ENCODE data around the gene TK2.
"Not testable (repeated sequence)": the region's sequence is repeated elsewhere in the genome, so short reads cannot be mapped to it uniquely, and the experiment has no call there.

The TK2 gene

GRCh38 chr16:66549284-66550131 lies at the start of gene TK2:
TK2 (minus strand) TSS chr16:66550122; CDS start chr16:66550061, 61 bp downstream.
- peak; percentile 16 for TF ChIP-seq CTCF (IDR thresholded peaks at IDR 0.05; ENCODE audit: insufficient read depth, low read length, missing control alignments)
- CTCF ChIA-PET: interaction anchor here (1.3 to 1.8 kb wide), 3 partner anchors 27 to 102 kb away, joined by 3 to 4 read pairs (median 3); no protein-coding TSS in a partner anchor
- POLR2A ChIA-PET: interaction anchor here (1.0 kb wide), 1 partner anchor 47 kb away, joined by 3 read pairs; no protein-coding TSS in a partner anchor

GRCh38 chr16:66598111-66598510 lies 48.2 kb upstream of the TK2 start:
- H3K4me3 ChIP-seq (ENCODE audit: low read depth, low read length): no peak overlapping the region
- no peak for TF ChIP-seq CTCF (IDR thresholded peaks at IDR 0.05; ENCODE audit: insufficient read depth, low read length, missing control alignments)
- no peak for DNase-seq (ENCODE audit: low read depth, low spot score)
- ChIA-PET POLR2A (no interaction called here), CTCF (interaction anchor here (1.5 to 2.0 kb wide), 2 partner anchors 10 to 11 kb away, joined by 10 to 12 read pairs; no protein-coding TSS in a partner anchor)

More at GRCh38 chr16:66549284-66550131, at the start of gene TK2:
- DNase-seq (ENCODE audit: low read depth, low spot score): no peak
- peak within 1 kb of the TSS; percentile 67 for H3K4me3 ChIP-seq (ENCODE audit: low read depth, low read length)

- ChIA-PET CTCF (interaction anchor here (1.5 kb wide), 1 partner anchor 11 kb away, joined by 10 read pairs; no protein-coding TSS in a partner anchor), POLR2A (no interaction called here)
Measured at GRCh38 chr16:66596986-66597848, 47.3 kb upstream of the TK2 start.

GRCh38 chr16:66596559-66596958 lies 46.6 kb upstream of the TK2 start:
- H3K4me3 ChIP-seq (ENCODE audit: low read depth, low read length); DNase-seq (ENCODE audit: low read depth, low spot score); POLR2A ChIA-PET: not testable (repeated sequence)
- CTCF ChIA-PET: interaction anchor here (1.5 kb wide), 1 partner anchor 12 kb away, joined by 10 read pairs; no protein-coding TSS in a partner anchor

More at GRCh38 chr16:66596986-66597848, 47.3 kb upstream of the TK2 start:
- no peak for DNase-seq (ENCODE audit: low read depth, low spot score)
- H3K4me3 ChIP-seq (ENCODE audit: low read depth, low read length): no peak overlapping the region
- no peak for TF ChIP-seq CTCF (IDR thresholded peaks at IDR 0.05; ENCODE audit: insufficient read depth, low read length, missing control alignments)

- no peak overlapping the region for H3K4me3 ChIP-seq (ENCODE audit: low read depth, low read length)
- POLR2A ChIA-PET: no interaction called here
- CTCF ChIA-PET: interaction anchor here (0.8 to 2.0 kb wide), 4 partner anchors 9 to 15 kb away, joined by 3 to 11 read pairs (median 5); partner anchors contain the start of gene CMTM3
- DNase-seq (ENCODE audit: low read depth, low spot score): no peak
- TF ChIP-seq CTCF (IDR thresholded peaks at IDR 0.05; ENCODE audit: insufficient read depth, low read length, missing control alignments): no peak
Measured at GRCh38 chr16:66594739-66595138, 44.8 kb upstream of the TK2 start.

GRCh38 chr16:66592814-66593213 lies 42.9 kb upstream of the TK2 start:
- CTCF ChIA-PET: no interaction called here
- no peak for TF ChIP-seq CTCF (IDR thresholded peaks at IDR 0.05; ENCODE audit: insufficient read depth, low read length, missing control alignments)
- DNase-seq (ENCODE audit: low read depth, low spot score): no peak
- no peak overlapping the region for H3K4me3 ChIP-seq (ENCODE audit: low read depth, low read length)
- POLR2A ChIA-PET: no interaction called here

Data from AG04449 (cell line).